GM19438 (cell line): ENCODE data around the gene CACNA1H.
"Not testable (repeated sequence)": the region's sequence is repeated elsewhere in the genome, so short reads cannot be mapped to it uniquely, and the experiment has no call there.

Source experiments
- ATAC-seq: cut with Tn5 transposase; IDR thresholded peaks from one replicate; pipeline ENCODE4 v1.9.1; 2021; ENCODE audit warnings: low read depth; ENCODE audit not compliant: unreplicated experiment

The CACNA1H gene

DNA sequence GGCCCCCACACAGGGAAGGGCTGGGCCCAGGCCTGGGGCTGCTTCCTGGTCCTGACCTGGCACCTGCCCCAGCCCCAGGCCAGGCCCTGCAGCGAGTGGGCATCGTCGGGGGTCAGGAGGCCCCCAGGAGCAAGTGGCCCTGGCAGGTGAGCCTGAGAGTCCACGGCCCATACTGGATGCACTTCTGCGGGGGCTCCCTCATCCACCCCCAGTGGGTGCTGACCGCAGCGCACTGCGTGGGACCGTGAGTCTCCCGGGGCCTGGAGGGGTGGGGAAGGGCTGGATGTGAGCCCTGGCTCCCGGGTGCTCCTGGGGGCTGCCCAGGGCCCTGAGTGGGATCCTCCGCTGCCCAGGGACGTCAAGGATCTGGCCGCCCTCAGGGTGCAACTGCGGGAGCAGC is 88.2 kb downstream of the CACNA1H start:
- ATAC-seq, result not testable (repeated sequence)

DNA sequence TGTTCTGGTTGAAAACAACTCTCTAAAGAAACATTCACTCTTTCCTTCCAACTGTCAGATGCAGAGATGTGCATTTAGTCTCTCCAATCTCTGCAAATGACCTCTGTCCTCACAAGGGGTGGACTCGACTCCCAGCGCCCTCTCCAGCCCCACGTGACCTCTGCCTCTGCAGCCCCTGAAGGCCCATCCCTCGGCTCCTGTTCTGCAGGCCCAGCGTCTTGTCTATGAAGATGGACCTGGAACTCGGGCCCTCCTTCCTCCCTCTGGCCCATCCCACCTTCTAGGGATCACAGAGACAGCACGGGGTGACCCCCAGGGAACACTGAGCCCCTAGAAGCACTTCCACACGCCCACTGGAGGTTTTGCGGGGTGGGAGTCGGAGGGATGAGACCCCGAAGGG is 90.5 kb downstream of the CACNA1H start:
- not testable (repeated sequence) for ATAC-seq

DNA sequence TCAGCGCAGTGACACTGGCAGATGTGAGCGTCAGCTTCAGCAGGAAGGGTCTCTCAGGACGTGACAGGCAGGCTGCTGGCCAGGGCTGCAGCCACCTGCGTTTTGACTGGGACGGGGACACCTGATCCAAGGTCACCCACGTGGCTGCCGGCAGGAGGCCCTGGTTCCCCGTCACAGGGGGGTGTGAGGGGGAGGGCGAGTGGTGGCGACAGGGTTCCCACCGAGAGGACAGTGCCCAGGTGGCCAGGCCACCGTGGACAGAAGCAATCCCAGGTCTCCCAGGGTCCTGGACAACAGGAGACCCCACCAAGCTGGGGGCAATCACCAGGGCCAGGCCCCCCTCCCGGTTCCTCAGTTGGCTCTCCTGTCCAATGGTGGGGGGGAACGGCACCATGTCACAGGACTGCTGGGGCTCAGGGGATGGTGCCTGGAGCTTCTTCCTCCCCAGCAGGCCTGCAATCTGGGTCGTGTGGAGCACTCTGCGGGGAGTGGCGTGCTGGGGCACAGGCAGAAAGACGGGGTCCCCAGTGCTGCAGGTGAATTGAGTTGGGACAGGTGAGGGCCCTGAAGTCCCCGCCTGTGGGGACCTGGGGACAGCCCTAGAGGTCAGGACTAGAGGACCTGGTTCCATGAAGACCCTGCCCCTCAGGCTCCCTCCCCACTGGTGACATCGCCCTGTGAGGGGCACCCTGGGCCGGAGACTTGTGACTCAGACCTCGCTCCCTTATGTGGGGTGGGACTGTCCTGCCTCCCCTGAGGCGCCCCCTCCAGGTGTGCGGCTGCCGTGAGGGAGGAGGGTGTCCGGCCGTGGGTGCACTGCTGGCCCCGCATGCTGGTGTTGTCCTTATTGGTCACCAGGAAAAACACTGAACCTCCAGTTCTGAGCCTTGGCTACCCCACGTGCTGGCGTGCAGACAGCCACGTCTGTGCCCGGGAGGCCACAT is 91.3 kb downstream of the CACNA1H start:
- not testable (repeated sequence) for ATAC-seq

DNA sequence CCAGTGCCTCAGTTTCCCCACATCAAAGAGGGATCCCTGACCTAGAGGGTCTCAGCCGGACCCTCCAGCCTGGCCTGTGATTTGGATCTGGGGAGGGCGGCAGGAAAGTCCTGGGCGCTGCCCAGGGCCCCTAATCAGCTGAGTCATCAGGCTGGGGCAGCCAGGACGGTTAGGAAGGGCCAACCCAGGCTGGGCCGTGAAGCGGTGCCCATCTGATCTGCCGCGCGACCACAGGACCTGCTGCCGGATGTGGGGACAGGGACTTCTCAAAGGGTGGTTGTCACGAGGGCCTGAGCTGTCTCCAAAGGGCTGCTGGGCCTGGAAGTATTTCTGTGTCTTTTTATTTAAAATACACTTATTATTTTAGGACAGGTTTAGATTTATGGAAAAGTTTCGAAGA is 92.0 kb downstream of the CACNA1H start:
- no peak for ATAC-seq

DNA sequence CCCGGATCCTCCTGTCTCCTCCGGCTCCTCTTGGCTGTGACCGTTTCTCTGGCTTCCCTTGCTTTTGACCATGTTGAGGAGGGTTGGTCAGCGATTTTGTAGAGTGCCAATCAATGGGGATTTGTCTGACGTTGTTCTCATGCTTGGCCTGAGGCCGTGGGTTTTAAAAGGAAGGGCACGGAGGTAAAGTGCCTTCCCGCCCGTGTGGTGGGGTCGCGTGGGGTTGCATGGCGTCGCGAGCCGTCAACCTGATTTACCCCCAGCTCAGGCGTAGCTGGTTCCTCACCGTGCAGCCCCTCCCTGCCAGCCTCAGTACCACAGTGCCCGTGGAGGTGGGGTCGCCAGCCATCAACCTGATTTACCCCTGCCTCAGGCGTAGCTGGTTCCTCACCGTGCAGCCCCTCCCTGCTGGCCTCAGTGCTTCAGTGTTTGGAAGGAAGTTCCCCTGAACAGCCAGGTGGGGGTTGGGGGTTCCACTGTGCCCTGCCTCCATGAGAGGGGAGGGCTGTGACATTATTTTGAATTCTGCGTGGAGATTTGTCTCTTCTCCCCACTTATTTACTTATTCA is 92.6 kb downstream of the CACNA1H start:
- no peak for ATAC-seq

DNA sequence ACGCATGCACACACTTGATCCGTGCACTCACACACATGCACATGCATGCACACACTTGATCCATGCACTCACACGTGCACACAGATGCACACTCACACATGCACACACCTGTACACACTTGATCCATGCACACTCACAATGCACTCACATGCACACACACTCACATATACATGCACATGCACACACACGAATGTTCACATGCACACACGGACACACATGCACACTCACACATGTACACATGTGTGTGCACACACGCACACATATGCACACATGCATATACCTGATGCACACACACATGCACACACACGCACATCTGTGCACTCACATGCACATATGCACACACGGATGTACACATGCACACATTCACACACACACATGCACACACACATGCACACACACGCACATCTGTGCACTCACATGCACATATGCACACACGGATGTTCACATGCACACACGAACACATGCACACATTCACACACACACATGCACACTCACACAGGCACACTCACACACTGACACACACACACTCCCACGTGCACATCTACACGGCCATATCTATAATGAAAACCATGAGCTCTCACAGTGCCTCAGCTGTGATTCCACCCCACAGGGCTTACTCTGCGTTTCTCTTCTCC is 95.1 kb downstream of the CACNA1H start:
- ATAC-seq, result not testable (repeated sequence)

DNA sequence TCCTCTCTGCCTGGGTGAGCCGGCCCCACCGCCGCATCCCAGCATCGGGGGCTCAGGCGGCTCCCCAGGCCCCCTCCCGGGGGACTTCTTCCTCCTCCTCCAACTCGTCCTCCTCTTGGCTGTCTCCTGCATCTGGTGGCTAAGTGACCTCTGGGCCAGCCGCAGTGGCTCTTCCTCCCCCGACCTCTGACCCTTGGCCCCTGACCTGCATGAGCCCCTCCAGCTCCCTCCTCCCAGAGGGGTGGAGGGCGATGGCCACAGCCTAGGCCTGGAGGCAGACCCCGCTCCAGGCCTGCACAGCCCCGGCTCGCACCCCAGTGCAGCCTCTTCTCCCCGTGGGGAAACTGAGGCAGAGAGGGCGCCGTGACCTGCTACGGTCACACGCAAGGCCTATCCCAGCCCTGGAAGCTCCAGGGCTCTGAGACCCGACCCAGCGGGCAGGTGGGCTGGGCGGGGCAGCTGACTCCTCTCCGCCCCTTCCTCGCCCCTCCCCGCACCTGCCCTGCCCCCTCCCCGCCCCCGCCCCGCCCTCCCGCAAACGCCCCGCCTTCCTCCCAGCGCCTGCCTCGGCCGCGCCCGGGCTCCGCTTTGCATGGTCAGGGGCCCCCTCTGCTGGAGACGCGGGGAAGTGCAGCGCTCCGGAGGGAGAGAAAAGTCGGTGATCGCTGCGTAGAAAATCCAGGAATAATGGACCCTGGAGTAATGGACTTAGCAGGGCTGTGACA is 96.3 kb downstream of the CACNA1H start:
- not testable (repeated sequence) for ATAC-seq

DNA sequence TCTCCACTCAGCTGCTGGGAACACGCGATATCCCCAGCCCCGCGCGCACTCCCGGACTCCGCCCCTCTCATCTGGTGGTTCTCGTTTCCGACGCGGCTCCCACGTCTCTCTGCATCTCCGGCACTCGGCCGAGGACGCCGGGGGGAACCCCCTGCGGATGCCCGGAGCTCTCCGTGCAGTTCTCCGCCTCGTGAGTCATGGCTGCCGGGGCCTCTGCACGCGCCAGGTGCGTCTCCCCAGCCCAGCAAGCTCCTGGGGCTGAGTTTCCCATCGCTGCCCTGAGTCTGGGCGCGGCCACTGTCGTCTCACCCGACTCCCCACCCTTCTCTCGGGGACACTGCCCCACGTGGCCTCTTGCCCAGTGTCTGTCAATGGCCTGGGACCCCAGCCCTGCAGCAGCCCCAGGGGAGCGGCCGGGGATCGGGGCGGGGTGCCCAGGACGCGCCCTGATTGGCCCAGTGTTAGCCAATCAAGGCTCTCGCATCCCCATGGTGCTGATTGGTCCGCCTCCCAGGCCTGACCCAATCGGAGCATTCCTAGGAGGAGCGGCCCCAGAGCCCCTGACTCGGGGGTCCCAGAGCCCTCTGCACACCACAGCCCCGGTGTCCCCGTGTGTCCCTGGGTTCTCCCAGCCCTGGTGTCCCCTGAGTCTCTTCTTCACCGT is 100.9 kb downstream of the CACNA1H start:
- ATAC-seq, result not testable (repeated sequence)

DNA sequence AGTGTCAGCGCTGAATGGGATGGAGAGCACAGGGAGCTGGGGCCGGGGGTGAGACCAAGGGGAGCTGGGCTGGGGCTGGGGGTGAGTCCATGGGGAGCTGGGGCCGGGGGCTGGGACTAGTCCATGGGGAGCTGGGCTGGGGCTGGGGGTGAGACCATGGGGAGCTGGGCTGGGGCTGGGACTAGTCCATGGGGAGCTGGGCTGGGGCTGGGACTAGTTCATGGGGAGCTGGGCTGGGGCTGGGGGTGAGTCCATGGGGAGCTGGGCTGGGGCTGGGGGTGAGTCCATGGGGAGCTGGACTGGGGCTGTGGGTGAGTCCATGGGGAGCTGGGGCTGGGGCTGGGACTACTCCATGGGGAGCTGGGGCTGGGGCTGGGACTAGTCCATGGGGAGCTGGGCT is 101.9 kb downstream of the CACNA1H start:
- ATAC-seq, result not testable (repeated sequence)

DNA sequence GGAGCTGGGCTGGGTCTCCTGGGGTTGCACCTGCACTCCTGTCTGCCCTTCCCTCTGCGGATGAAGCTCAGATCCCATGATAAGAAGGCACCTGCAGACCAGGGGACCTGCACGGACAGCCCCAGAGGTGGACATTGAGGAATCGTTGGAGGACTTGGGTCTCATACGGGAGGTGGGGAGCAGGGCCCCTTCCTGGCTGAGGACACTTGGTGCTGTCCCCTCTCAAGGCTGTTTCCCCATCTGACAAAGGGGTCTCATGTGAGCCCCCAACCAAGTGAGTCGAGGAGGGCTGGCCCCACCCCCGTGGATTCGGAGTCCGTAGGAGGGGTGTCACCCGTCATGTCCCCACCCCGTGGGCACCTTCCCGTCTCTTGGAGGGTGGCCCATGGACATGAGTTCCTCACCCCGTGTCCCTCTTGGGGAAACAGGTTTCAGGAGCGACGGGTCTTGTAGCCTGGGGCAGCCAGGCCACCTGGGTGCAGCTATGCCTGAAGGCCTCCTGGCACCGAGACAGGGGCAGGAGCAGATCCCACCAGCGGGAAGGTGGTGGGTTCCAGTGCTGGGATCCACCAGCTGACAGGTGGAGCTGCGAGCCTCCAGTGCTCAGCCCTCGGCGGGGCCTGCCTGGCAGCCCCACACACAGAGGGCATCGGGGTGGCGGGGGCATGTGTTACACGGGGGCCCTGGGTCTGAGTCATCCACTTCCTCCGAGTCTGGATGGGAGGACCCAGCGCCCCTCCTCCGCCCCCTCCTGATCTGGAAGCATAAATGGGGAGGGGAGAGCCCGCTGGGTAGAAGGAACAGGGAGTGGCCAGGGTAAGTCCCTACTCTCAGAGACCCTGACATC is 102.6 kb downstream of the CACNA1H start, which contains the start of gene TPSD1:
Gene TPSD1, plus strand, starts transcription at position 794 of the 847 bp plus-strand sequence. CDS start 212 bp downstream, outside the sequence.
- not testable (repeated sequence) for ATAC-seq

DNA sequence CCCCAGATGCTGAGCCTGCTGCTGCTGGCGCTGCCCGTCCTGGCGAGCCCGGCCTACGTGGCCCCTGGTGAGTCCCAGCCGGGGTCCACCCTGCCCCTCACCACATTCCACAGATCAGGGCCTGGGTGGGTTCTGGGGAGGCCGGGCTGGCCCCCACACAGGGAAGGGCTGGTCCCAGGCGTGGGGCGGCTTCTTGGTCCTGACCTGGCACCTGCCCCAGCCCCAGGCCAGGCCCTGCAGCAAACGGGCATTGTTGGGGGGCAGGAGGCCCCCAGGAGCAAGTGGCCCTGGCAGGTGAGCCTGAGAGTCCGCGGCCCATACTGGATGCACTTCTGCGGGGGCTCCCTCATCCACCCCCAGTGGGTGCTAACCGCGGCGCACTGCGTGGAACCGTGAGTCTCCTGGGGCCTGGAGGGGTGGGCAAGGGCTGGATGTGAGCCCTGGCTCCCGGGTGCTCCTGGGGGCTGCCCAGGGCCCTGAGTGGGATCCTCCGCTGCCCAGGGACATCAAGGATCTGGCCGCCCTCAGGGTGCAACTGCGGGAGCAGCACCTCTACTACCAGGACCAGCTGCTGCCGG is 103.5 kb downstream of the CACNA1H start:
- ATAC-seq, result not testable (repeated sequence)

DNA sequence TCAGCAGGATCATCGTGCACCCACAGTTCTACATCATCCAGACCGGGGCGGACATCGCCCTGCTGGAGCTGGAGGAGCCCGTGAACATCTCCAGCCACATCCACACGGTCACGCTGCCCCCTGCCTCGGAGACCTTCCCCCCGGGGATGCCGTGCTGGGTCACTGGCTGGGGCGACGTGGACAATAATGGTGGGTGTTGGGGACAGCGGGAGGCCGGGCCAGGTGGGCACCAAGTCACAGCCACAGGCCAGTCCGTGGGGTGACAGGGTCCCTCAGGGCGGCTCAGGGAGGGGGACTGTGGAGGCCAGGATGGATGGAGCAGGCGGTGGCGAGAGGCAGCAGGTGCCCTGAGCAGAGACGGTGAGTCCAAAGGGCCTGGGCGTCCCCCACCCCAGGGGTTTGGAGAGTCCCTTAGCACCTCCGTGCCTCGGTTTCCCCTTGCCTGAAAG is 104.0 kb downstream of the CACNA1H start:
- no peak for ATAC-seq

DNA sequence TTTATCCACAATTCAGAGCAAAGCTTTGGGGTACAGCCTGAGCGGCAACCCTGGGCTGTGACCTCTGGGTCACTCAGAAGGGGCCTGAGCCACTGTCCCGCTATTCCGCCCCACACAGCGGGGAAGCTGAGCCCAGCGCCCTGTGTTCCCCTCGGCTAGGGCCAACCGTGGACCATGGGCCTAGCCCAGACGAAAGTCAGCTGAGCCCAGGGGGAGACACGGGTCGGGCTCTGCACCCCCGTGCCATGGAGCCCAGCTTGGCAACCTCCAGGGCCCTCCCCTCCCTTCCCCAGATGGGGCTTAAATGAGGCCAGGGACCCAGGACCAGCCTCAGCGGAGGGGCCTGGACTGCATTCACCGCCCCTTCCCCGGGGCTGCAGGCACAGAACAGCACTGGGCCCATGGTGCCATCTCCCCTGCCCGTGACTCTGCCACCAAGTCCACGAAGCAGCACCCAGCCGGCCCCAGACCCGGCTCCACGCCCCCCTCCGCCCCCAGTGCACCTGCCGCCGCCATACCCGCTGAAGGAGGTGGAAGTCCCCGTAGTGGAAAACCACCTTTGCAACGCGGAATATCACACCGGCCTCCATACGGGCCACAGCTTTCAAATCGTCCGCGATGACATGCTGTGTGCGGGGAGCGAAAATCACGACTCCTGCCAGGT is 104.8 kb downstream of the CACNA1H start:
- no peak for ATAC-seq

DNA sequence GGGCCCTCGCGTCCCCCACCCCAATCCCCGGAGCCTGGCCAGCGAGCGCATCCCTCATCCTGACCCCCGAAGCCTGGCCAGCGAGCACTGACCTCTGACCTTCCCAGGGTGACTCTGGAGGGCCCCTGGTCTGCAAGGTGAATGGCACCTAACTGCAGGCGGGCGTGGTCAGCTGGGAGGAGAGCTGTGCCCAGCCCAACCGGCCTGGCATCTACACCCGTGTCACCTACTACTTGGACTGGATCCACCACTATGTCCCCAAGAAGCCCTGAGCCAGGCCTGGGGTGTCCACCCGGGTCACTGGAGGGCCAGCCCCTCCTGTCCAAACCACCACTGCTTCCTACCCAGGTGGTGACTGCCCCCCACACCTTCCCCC is 105.3 kb downstream of the CACNA1H start:
- no peak for ATAC-seq

DNA sequence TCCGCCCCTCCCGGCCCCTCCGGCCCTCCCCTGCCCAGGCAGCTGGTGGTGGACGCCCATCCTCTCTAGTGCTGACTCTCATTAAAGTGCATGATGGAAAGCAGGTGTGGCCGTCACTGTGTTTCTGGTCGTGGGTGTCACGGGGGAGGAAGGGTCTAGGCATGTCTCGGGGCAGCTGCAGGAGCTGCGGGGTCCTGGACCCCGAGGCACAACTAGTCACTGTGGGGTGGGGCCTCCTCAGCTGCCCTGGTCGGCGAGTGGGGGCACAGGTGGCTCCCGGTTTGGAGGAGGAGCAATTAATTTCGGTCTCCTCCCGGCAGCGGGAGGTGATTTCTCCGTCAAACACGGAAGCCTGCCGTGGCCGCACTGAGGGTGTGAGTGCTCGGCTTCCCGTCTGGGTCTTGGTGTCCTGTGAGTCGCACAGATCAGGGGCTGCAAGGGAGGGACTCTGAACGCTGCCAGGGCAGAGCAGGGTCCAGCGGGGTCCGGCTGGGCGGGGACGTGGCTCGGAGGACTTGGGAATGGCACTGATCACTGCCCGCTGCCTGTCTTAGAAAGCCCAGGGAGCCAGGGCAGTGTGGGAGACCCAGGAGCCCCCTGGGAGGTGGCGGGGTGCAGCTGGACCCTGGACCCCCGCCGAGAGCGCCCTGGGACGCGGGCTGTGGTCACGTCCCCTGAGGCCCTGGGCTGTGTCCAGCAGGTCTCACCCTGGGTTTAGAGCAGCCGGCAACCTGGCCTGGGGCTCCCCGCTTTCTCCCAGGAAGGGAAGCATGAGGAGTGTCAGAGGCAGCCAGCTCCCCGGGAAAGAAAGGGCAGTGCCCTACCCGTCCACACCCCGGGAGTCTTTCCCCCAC is 106.2 kb downstream of the CACNA1H start:
- ATAC-seq, result no peak

DNA sequence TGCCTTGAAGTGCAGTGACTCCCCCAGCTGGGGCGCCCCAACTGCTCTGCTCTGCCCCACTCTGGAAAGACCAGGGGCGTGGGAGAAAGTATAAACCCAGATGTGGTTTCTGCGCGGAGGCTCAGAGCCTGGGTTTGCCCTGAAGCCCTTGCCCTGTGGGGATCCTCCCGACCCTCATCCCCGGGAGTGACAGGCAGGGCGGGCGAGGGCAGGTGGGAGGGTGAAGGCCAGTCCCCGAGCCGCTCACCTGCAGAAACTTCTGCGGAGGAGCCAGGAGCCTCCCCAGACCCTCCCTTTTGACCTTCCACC is 106.8 kb downstream of the CACNA1H start:
- ATAC-seq, result no peak

DNA sequence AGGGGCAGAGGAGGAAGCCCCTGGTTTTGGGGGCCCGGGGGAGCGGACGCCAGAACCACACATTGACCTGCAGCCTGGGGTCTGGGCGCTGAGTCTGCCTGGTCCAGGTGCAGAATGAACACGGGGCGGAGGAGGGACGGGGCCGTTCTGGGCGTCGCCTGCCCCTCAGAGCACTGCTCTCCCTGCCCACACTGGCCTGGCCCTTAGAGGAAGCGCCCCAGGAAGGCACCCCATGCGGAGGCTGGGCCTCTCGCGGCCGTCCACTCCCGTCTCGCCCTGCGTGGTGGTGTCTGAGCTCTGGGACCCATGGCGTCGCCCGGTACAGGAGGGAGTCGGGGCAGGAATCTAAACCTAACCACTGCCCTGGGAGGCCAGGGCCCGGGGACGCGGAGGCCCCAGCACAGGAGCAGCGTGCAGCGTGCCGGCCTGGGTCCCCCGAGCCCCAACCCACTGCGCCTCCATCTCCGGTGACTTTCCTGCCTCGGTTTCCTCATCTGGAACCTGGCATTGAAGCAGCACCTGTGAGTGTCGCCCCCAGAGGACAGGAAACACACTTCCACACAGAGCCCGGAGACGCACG is 107.3 kb downstream of the CACNA1H start:
- ATAC-seq, result no peak
